SK-N-MC (cell line): ENCODE results near the gene NR2C2.

Source experiments
- EZH2 ChIP-seq: fragments of 200-600 bp; sonication (generic); IDR thresholded peaks from one replicate; pipeline ENCODE4 v1.6.1; 2017; ENCODE audit warnings: antibody characterized with exemption
- POLR2AphosphoS5 ChIP-seq: IDR thresholded peaks from 2 replicates; pipeline ENCODE4 v1.6.1; 2012; ENCODE audit warnings: mild to moderate bottlenecking, low read depth, low read length, borderline replicate concordance

GRCh38 chr3:14905055-14905657 is 42.2 kb upstream of the NR2C2 start:
- TF ChIP-seq POLR2AphosphoS5 (no peak), EZH2 (no peak)
